ENCODE measurements around the gene DDR2.

DDR2 gene

GRCh38 chr1:162700131-162700530, 67.9 kb downstream of the DDR2 start:
- H4K20me1 ChIP-seq (ENCODE audit: insufficient read depth), result no peaks in the 10 kb centered on the region
- no peaks in the 10 kb centered on the region for H3K79me2 ChIP-seq (ENCODE audit: insufficient read depth, low read depth)

GRCh38 chr1:162701286-162701685, 69.0 kb downstream of the DDR2 start:
- H3K27ac ChIP-seq, result no peak overlapping the region
- H3K9ac ChIP-seq, result no peak overlapping the region
- H4K20me1 ChIP-seq (ENCODE audit: insufficient read depth), result no peaks in the 10 kb centered on the region
- no peaks in the 10 kb centered on the region for H3K36me3 ChIP-seq (ENCODE audit: insufficient read depth)
- H3K4me1 ChIP-seq (ENCODE audit: low read depth, poor library complexity, severe bottlenecking), result no peaks in the 10 kb centered on the region
- no peak overlapping the region for H3K4me3 ChIP-seq (IDR thresholded peaks at IDR 0.05; ENCODE audit: insufficient read depth, low read depth, low read length)
- no peak for TF ChIP-seq CTCF (conservative IDR thresholded peaks at IDR 0.05; ENCODE audit: low read depth, low read length)
- no peaks in the 10 kb centered on the region for H3K79me2 ChIP-seq (ENCODE audit: insufficient read depth, low read depth)
- no peak overlapping the region for H3K4me2 ChIP-seq
- no peaks in the 10 kb centered on the region for H3K27me3 ChIP-seq (ENCODE audit: insufficient read depth, low read depth)
- H2AFZ ChIP-seq (ENCODE audit: low read depth), result no peak overlapping the region

More at GRCh38 chr1:162700131-162700530, 67.9 kb downstream of the DDR2 start:
- H3K4me3 ChIP-seq (IDR thresholded peaks at IDR 0.05; ENCODE audit: insufficient read depth, low read depth, low read length), result no peak overlapping the region
- no peak overlapping the region for H3K4me2 ChIP-seq
- H3K27ac ChIP-seq, result no peak overlapping the region
- no peaks in the 10 kb centered on the region for H3K27me3 ChIP-seq (ENCODE audit: insufficient read depth, low read depth)
- H3K9ac ChIP-seq, result no peak overlapping the region
- H3K36me3 ChIP-seq (ENCODE audit: insufficient read depth), result no peaks in the 10 kb centered on the region
- no peak overlapping the region for H2AFZ ChIP-seq (ENCODE audit: low read depth)
- no peaks in the 10 kb centered on the region for H3K4me1 ChIP-seq (ENCODE audit: low read depth, poor library complexity, severe bottlenecking)
- TF ChIP-seq CTCF (conservative IDR thresholded peaks at IDR 0.05; ENCODE audit: low read depth, low read length), result no peak

- no peaks in the 10 kb centered on the region for H3K4me1 ChIP-seq (ENCODE audit: low read depth, poor library complexity, severe bottlenecking)
- no peaks in the 10 kb centered on the region for H4K20me1 ChIP-seq (ENCODE audit: insufficient read depth)
- no peak overlapping the region for H3K9ac ChIP-seq
- no peak overlapping the region for H3K27ac ChIP-seq
- no peaks in the 10 kb centered on the region for H3K27me3 ChIP-seq (ENCODE audit: insufficient read depth, low read depth)
- H3K36me3 ChIP-seq (ENCODE audit: insufficient read depth), result no peaks in the 10 kb centered on the region
- H3K79me2 ChIP-seq (ENCODE audit: insufficient read depth, low read depth), result no peaks in the 10 kb centered on the region
- no peak overlapping the region for H3K4me2 ChIP-seq
- no peak overlapping the region for H2AFZ ChIP-seq (ENCODE audit: low read depth)
- no peak for TF ChIP-seq CTCF (conservative IDR thresholded peaks at IDR 0.05; ENCODE audit: low read depth, low read length)
- no peak overlapping the region for H3K4me3 ChIP-seq (IDR thresholded peaks at IDR 0.05; ENCODE audit: insufficient read depth, low read depth, low read length)
Measured at GRCh38 chr1:162702628-162703027, 70.4 kb downstream of the DDR2 start.

- H4K20me1 ChIP-seq (ENCODE audit: insufficient read depth), result no peaks in the 10 kb centered on the region
Measured at GRCh38 chr1:162703708-162704107, 71.4 kb downstream of the DDR2 start.

More at GRCh38 chr1:162703708-162704107, 71.4 kb downstream of the DDR2 start:
- H3K36me3 ChIP-seq (ENCODE audit: insufficient read depth), result no peaks in the 10 kb centered on the region
- H3K79me2 ChIP-seq (ENCODE audit: insufficient read depth, low read depth), result no peaks in the 10 kb centered on the region
- TF ChIP-seq CTCF (conservative IDR thresholded peaks at IDR 0.05; ENCODE audit: low read depth, low read length), result no peak
- H3K9ac ChIP-seq, result no peak overlapping the region
- no peak overlapping the region for H3K27ac ChIP-seq
- no peaks in the 10 kb centered on the region for H3K27me3 ChIP-seq (ENCODE audit: insufficient read depth, low read depth)
- no peak overlapping the region for H3K4me2 ChIP-seq
- no peak overlapping the region for H2AFZ ChIP-seq (ENCODE audit: low read depth)
- no peaks in the 10 kb centered on the region for H3K4me1 ChIP-seq (ENCODE audit: low read depth, poor library complexity, severe bottlenecking)
- no peak overlapping the region for H3K4me3 ChIP-seq (IDR thresholded peaks at IDR 0.05; ENCODE audit: insufficient read depth, low read depth, low read length)

Data from KMS-11 (cell line).